HL-60 (cell line): Measurements from ENCODE around the gene CD22.

Experiments used
- DNase-seq, 2 experiments: peaks; one replicate each; pipeline ENCODE4 v3.0.0-alpha.2; 2010 to 2020; ENCODE audit warnings: low read depth in 1 of 2, low spot score in 1 of 2
- H3K27ac ChIP-seq: fragments of 250-450 bp; sonication (Bioruptor Pico); replicated peaks from 2 replicates; pipeline ENCODE4 v1.5.1; 2020; ENCODE audit warnings: mild to moderate bottlenecking, moderate library complexity
- H3K27me3 ChIP-seq: fragments of 250-450 bp; sonication (Bioruptor Pico); 2 replicates; pipeline ENCODE4 v1.5.1; 2021; ENCODE audit warnings: mild to moderate bottlenecking, moderate library complexity; ENCODE audit not compliant: insufficient read depth, poor library complexity, severe bottlenecking
- H3K4me3 ChIP-seq: replicated peaks from 2 replicates; pipeline ENCODE4 v1.5.1; 2011; ENCODE audit warnings: mild to moderate bottlenecking, control low read depth, low read length; ENCODE audit not compliant: insufficient read depth
- CTCF ChIP-seq: IDR thresholded peaks from one replicate; pipeline ENCODE4 v1.5.1; 2011; ENCODE audit warnings: low read length, control low read depth, inconsistent platforms; ENCODE audit not compliant: insufficient read depth
- GABPA ChIP-seq: IDR thresholded peaks from 2 replicates; pipeline ENCODE4 v1.6.1; 2012; ENCODE audit warnings: low read depth
- POLR2AphosphoS5 ChIP-seq: IDR thresholded peaks from 2 replicates; pipeline ENCODE4 v1.6.1; 2012; ENCODE audit warnings: low read depth
- REST ChIP-seq: IDR thresholded peaks from 2 replicates; pipeline ENCODE4 v1.6.1; 2012; ENCODE audit warnings: low read depth; ENCODE audit not compliant: insufficient replicate concordance
- SPI1 ChIP-seq: IDR thresholded peaks from 2 replicates; pipeline ENCODE4 v1.6.1; 2012; ENCODE audit warnings: low read depth, mild to moderate bottlenecking, borderline replicate concordance

Gene CD22

GRCh38 chr19:35337984-35338296, 9.0 kb downstream of the CD22 start:
- H3K4me3 ChIP-seq, result no peak overlapping the region
- TF ChIP-seq CTCF, result no peak
- TF ChIP-seq SPI1, result no peak
- TF ChIP-seq GABPA, result no peak
- no peak for TF ChIP-seq POLR2AphosphoS5
- DNase-seq, result no peak
- H3K27me3 ChIP-seq, result no peaks in the 10 kb centered on the region
- no peak overlapping the region for H3K27ac ChIP-seq

- H3K27me3 ChIP-seq, result no peaks in the 10 kb centered on the region
- no peak for TF ChIP-seq GABPA
- no peak for TF ChIP-seq SPI1
- no peak for TF ChIP-seq POLR2AphosphoS5
- TF ChIP-seq REST, result no peak
- no peak for TF ChIP-seq CTCF
- H3K4me3 ChIP-seq, result no peak overlapping the region
- no peak overlapping the region for H3K27ac ChIP-seq
- no peak for DNase-seq
These were observed 11.4 kb downstream of the CD22 start for GRCh38 chr19:35340431-35340830.

- Histone ChIP-seq H3K27me3 (peaks cover 4% of the 10 kb centered on the region), H3K27ac (no peak overlapping the region), H3K4me3 (no peak overlapping the region)
- no peak for DNase-seq
- TF ChIP-seq SPI1 (no peak), REST (no peak), CTCF (no peak), POLR2AphosphoS5 (no peak), GABPA (no peak)
These were observed 12.0 kb downstream of the CD22 start for GRCh38 chr19:35341006-35341405.

GRCh38 chr19:35341565-35342225, 12.7 kb downstream of the CD22 start:
- H3K4me3 ChIP-seq, result no peak overlapping the region
- H3K27me3 ChIP-seq, result peaks cover 5% of the 10 kb centered on the region
- DNase-seq, result no peak
- TF ChIP-seq CTCF (no peak), REST (no peak), POLR2AphosphoS5 (no peak), GABPA (no peak), SPI1 (no peak)
- no peak overlapping the region for H3K27ac ChIP-seq
